COLO829 (cell line): ENCODE results near the gene SEZ6L.
"Not testable (repeated sequence)": the region's sequence is repeated elsewhere in the genome, so short reads cannot be mapped to it uniquely, and the experiment has no call there.

ENCODE experiments used
- DNase-seq: peaks from one replicate; pipeline ENCODE4 v3.0.0; 2012; ENCODE audit warnings: low spot score

Gene SEZ6L

DNA sequence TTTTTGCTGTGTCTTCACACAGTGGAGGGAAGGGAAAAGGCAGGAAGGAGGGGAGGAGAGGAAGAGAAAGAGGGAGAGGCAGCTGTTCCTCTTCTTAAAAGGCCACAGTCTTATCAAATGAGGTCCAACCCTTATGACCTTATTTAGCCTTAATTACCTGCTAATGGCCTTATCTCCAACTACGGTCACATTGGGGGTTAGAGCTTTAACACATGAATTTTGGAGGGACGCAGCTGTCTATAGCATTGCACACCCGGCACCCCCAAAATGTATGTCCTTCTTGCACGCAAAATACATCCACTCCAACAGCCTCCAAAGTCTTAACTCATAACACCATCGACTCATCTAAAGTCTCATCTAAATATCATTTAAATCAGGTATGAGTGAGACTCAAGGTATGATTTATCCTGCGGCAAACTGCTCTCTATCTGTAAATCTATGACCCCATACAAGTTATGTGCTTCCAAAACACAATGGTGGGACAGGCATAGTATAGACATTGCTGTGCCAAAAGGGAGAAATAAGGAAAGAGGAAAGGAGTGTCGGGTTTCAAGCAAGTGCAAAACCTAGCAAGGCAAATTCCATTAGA, 214.8 kb downstream of the SEZ6L start:
- no peak for DNase-seq

DNA sequence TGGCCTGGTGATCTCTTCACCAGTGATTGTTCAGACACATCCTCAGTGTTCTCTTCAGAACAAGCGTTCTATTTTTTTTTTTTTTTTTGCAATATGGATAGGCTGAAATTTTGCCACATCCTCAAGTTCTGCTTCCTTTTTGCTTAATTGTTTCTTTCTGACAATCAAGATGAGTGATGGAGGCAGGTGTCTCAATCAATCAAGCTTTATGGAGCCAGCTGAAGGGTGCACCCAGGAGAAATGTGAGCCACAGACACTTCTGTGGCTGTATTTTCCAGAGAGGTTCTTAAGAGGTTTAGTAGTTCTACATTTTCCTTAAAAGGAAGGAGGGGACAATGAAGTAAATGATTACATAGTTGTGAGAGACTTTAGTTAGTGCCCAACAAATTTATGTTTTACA, 215.9 kb downstream of the SEZ6L start:
- no peak for DNase-seq

DNA sequence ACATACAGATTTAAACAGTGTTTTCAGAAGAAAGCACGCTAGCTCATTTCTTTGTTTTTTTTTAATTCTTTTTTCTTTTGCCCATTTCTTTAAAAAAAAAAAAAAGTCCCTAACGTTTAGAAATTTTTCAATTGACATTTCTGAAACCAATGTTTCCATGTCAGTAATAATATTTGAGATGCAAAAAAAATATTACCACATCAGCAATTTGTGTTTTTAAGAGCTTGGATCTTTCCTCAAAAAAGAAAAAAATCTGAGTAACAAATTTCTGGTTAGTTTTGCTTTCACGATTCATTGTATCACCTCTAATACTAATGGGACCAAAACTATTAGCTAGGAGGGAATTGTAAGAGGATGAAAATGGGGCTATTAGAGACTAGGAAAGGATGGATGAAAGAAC, 219.9 kb downstream of the SEZ6L start:
- no peak for DNase-seq

DNA sequence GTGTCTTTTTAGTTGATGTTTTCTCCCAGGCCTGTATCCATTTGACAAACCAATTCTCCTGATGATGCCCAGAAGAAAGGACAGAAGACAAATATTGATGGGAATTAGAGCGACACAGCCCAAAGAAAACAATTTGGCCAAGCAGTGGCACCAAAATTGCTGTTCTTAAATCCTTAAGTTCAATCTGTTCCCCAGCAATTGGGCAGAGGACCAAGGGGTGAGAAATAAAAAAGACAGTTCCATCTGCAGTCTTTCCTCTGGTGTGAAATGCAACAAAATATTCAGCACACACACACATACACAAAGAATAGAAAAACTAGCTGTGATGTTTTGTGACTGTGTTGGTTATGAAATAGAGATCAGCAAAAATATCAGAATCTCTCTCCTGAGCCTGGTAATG, 221.8 kb downstream of the SEZ6L start:
- DNase-seq: no peak

DNA sequence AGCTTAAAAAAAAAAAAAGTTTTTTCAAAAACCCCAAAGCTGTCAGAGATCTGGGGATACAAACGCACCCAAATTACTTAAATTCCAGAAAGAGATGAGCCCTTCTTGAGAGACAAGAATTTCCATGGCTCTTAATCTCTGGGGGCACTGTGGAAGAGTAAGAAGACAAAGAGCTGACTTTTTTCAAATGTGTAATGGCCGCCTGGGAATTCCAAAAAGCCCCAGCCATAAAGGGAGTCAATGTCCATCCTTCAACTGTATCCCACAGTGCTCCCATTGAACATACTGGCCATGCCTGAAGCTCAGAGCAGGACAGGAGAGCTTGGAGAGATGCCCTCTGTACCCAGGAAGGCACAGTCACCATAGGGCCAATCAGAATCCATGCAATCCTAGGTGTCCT, 222.4 kb downstream of the SEZ6L start:
- DNase-seq: no peak

DNA sequence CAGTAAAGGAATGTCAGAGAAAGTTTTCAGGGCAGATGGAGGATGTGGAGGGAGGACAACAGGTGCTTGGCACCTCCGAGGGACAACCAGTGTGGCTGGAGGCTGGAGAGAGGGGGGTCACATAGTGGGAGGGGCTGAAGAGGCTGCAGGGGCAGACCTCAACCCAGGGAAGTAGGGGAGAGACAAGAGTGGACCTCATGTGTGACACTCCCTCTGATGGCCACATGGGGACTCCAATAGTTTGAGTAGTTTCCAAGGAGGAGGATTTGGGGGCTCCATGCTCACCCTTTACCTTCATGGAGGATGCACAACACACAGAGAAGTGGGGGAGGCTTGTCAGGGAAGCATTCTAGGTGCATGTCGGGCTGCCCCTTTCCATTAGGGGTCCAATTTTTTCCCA, 224.7 kb downstream of the SEZ6L start:
- no peak for DNase-seq

DNA sequence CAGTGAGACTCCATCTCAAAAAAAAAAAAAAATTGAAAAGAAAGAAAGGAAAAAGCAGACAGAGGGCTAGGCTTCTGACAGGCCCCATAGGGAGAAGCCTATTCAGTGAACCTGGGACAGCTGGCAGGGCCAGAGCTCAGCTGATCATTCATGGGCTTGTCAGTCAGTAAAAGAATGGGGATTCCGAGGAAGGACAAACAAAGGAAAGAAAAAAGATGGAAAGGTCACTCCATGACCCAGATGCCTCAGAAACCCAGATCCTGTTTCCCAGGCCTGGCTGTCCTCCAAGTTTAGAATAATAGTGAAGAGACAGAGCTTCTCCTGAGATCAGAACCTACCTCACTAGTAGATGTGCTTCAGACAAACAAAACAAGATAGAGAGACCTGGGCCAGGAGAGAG, 225.5 kb downstream of the SEZ6L start:
- no peak for DNase-seq

DNA sequence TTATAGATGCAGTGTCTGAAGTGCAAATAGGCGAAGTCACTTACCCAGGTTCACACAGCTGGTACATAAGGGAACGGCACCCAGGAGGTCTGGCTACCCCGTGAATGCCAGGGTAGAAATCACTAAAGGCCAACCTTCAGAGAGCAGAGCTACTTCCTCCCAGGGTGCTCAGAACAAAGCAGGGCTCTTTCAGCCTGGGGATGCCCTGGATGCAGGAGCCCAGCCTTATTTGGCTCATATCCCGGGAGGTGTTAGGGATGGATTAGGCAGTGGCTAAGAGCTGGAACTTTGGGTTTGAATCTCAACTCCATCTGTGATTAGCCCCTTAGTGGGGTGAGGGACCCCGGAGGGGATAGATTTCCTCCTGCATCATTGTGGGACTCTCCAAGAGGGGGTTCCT, 226.7 kb downstream of the SEZ6L start:
- peak; percentile 32 for DNase-seq

DNA sequence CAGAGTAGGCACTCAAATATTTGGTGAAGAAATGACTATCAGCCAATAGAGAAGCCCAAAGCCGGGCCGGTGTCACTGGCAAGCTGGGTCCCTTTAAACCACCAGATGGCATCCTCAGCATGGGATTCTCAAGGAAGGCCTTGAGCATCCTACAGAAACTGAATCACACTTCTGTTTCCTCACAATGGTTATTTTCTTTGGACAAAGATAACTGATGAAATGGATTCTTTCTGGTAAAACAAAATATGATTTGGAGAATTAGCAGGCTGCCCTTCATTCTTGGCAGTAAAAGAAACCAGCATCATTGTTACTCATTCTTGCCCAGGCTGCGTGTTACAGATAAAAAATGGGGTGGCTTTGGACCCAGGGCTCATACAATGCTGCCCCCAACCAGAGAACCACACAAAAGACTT, 229.5 kb downstream of the SEZ6L start:
- peak; percentile 79 for DNase-seq

DNA sequence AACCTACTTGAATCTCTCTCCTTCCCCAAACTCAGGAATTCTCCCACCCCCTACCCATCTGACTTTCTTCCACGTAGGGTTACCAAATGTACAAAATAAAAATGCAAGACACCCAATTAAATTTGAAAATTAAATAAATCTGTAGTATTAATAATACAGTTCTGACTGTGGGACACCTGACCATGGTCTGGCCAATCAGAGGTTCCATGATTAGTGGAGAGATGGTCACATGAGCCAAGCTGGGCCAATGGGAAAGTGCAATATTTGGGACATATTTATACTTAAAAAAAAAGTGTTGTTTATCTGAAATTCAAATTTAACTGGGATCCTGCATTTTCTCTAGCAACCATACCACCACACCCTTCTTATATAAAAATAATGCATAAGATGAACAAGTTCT, 230.0 kb downstream of the SEZ6L start:
- DNase-seq: no peak

DNA sequence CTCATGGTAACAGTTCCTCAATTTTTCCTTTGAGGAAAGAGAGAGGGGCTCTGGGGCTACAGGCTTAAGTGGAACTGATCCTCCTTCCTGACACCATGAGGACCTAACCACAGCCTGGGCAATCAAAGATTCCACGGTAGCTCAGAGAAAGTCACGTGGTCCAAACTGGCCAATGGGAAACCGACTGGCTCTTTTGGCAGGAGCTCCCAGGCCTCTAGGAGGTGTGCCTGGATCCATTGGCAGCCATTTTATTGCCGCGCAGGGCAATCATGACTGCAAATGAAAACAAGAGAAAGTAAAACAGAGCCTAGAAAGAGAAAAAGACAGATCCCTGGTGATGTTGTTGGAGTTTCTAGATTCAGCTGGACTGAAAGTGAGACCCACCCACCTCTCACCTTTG, 232.5 kb downstream of the SEZ6L start:
- no peak for DNase-seq

DNA sequence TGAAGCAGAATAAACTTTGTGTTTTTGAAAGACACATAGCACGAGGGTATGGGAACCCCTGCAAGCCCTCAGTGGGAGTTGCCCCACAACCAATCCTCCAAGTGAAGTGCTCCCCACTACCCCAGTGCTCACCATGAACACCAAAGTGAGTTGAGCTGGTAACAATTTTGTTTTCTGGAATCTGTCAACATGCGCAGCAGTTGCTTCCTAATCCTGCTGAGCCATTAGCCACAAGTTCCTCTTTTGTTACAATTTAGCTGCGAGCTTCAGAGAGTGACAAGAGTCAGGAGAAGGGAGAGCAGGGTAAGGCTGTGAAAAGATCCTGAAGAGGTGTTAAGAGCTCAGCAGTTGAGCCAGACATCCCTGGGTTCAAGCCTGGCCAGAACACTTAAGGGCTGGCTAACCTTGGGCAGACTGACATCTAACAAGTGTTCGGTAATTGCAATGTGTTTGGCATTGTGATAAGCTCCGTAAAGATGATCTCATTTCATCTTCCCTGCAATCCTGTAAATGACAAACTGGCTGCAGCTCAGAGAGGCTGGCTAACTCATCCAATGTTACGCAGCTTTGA, 235.7 kb downstream of the SEZ6L start:
- no peak for DNase-seq

DNA sequence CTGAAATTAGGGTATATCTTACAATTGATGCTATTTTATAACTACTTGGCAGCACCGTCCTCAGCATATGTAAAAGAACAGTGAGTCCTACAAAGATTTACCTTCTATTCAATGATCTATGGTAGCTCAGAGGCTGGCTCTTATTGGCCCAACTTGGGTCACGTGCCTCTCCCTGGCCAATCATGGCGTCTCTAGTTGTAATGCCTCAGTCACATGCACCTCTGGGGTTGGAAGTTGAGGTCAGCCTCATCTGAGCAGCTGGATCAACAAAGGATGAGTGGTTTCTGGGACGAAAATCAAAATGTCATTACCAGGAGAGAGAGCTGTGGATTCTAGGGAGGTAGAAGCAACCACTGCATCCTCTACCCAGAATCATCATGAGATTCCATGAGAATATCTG, 236.9 kb downstream of the SEZ6L start:
- DNase-seq: no peak

DNA sequence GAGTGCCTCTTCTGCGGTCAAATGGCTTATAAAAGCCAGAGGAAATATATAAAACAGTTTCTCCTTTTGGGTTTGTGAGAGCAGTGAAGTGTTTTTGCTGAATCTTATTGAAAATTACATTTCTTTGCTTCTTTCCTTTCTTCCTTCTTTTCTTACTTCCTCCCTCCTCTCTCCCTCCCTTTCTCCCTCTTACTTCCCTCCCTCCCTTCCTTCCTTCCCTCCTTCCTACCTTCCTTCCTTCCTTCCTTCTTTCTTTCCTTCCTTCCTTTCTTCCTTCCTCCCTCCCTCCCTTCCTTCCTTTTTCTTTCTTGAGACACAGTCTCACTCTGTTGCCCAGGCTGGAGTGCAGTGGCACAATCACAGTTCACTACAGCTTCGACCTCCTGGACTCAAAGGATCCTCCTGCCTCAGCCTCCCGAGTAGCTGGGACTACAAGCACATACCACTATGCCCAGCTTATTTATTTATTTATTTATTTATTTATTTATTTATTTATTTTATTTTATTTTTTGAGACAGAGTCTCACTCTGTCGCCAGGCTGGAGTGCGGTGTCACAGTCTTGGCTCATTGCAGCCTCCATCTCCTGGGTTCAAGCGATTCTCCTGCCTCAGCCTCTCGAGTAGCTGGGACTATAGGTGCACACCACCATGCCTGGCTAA, 239.4 kb downstream of the SEZ6L start:
- not testable (repeated sequence) for DNase-seq

DNA sequence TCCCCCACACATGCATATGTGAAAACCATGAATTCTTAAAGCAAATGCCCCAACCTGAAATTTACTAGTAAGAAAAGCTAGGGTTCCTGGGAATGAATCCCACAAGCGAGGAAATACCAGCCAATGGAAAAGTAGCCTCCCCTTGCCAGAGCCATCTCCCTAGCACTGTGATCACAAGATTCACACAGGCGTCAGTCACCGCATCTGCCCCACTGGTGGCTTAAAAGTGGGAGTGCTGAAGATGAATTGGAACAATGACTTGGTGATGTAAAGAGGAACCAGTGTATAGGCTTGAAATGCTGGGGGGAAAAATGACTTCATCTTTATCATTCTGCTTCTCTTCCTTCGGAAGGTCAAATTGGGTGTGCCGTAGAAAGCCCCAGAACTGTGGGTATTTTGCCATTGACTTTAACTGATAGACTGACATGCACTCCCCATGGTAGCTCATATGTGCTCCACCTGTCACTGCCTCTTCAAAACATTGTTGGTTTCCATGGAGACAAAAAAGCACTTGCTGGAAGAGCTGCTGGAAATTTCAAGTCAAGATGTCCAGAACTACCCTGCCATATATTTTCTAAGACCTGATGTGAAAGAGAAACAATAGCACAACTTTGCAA, 240.6 kb downstream of the SEZ6L start:
- no peak for DNase-seq

DNA sequence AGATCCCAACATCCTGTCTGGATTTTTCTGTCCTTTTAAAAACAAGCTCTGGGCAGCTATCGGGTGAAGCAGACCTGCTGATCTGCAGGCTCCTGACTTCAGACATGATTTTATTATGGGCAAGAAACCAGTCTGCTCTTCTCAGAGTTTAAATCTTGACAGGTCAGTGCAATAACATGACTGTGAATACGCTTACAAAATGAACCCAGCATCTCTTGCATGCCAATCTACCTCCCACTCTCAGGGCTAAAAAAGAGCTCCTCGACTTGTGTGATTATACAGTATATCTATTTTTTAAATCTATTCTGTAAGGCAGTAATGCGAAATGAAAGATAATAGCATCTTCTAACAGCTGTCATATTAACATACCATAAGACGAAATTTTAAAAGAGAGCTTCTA, 241.1 kb downstream of the SEZ6L start:
- DNase-seq: no peak

DNA sequence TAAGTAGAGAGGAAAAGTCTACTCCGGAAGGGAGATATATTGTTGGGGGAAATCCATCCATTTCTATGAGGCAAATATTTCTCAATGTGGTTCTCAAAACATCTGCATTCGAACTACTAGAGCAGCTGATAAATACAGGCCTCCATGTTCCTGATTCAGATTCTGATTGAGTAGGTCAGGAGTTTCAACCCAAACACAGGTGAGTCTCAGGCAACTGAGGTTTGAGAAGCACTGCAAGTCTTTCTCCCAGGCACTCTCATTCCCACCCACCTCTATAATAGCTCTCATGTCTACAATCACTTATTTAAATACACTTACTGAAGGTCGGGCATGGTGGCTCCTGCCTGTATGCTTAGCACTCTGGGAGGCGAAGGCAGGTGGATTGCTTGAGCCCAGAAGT, 245.1 kb downstream of the SEZ6L start:
- no peak for DNase-seq

DNA sequence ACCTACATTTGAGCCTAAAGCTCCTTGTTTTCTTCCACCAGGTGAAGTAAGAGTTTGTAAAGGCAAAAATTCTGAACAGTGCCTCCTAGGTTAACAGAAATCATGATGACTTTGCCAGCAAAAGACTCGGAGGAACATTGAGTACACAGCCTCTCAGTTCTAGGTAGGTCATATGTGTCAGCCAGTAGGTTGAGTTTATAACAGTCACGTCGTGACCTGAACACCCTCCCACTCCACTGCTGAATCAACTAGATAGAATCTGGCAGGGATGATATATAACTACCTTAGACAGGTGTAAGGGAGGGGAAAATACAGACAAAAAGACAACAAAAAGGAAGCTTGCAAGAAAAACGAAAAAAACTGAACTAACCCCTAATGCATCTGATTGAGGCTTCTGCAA, 247.0 kb downstream of the SEZ6L start:
- DNase-seq: no peak

DNA sequence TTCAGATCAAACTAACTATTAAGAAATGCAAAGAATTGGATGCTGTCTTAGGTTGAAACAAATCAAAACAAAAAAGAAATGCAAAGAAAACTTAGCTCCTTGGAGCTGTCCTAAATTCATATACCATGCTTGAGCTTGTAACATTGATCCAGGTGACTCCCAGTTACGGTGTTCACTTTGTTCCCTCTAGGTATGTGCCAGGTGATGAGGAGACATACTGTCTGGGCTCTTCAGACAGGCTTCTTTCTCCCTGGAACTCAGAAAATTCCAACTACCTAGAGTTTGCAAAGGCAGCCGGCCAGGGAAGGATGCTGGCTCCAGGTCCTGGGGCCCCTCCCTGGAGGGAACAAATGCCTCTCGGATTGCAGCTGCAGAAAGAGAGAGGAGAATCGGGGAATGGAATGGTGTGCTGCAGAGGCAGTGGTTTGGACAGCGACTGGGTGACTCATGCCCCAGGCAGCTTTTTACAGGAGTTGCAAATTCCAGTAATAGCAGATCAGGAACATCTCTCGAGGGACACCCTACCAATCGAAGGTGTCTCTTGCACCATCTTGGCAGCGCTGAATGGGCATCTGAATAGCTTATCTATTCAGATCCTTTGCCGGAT, 247.5 kb downstream of the SEZ6L start:
- no peak for DNase-seq

DNA sequence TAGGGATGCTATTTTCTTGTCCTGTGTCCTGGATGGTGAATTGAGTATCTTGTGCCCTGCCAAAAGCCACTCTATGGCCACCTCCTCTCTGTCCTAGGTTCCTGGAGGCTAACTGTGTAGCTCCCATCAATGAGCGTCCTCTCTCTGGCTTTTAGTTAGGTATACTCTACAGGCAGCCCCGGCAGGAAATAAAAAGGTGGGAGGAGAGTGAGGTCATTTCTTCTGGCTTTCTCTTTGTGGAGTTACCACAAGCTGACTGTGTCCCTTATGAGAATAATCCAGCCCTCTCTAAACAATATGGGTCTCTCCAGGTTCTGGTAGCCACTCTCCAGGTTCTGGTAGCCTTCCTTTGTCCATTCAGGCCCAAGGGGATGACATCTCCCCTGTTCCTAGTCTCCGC, 248.1 kb downstream of the SEZ6L start:
- no peak for DNase-seq

DNA sequence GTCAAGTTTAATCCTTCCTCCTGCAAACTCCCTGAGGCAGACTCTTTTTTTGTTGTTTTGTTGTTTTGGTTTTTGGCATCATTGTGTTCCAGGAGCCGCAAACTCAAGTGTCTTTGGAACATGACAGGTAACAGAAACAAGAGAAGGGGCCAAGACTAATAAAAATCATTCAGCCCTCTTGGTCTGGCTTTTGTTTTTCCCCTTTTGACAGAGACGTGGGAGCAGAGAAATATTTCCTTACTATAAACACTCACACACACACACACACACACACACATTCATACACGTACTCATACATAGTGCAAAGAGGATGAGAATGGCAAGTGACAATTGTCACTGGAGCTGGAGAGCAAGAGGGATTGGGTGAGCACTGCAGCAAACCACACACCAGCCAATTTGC, 249.4 kb downstream of the SEZ6L start:
- DNase-seq: no peak

DNA sequence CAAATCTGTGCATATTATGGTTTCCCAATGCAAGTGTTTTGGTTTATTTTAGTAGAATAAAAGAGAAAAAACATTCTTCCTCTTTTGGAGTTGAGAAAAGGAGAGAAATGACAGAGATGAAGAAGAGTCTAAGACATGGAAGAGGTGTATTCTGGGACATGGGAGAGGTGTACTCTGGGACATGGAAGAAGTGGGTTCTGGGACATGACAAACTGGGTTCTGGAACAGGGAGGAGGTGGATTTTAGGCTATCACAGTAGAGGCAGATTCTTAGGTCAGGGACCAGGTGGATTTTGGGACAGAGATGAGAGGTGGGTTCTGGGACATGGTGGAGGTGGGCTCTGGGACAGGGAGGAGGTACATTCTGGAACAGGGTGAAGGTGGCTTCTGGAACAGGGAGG, 257.7 kb downstream of the SEZ6L start:
- DNase-seq: no peak
